HG03139 (cell line): Measurements from ENCODE around the gene DYTN.

ENCODE experiments used
- ATAC-seq: cut with Tn5 transposase; IDR thresholded peaks from one replicate; pipeline ENCODE4 v1.9.1; 2021; ENCODE audit not compliant: unreplicated experiment

The DYTN gene

DNA sequence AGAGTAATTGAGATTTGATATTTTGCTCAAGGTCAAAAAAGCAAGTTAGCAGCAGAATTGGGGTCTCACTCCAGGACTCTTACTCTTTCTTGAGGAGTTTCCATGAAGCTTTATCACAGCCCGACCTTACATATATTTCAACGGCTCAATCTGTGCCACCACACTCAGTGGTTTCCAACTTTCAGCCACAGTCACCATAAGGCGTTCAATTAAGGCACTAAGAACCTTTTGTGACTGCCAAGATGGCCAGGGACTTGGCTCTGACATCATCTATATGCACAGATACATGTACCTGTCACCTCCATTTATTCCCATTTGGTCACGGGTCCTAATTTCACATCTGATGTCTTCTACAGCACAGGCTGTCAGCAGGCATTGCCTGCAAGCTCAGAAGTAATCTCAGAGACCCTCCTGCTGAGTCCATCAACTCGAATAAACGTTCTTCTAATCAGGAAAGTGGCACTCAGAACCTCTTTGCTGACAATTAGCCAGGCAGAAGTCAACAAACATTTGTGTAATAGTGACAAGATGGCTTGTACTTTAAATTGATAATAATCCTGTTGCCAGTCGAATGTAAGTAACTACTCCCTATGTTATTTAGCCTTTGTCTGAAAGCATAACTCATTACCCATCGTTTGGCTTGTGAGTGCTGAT lies 16.1 kb downstream of the DYTN start:
- no peak for ATAC-seq

DNA sequence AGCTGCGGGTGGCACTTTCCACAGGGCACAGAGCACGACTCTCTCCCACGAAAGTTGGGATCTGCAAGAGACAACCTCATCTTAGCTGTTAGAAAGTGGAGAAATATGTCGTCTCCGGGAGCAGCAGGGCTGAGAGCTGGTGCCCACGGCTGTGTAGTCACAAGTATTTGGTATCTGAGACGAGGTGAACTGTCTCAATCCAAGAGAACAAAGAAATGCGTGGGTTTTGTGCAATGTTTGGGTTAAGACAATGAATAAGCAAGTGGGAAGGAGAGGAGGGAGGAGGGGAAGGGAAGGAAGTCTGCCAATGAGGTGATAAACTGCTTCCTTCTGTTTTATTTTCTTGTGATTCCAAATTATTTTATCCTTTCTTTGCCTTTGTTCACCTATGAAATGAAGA lies 18.0 kb downstream of the DYTN start:
- ATAC-seq, result no peak

DNA sequence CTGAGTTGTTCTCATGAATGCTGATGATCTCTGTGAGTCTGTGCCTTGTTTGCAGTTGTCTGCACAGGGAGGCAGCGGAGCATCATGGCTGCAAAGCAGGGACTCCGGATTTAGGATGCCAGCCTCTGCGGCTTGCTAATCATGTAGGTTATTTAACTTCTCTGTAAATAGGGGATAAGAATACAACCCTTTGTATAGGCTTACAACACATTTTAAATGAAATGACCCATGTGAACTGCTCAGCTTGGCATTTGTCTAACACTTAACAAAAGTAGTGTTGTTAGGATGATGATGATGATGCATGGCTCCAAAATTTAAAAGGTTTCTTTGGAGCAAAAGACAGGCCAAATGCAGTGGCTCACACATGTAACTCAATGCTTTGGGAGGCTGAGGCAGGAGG lies 19.4 kb downstream of the DYTN start:
- no peak for ATAC-seq

DNA sequence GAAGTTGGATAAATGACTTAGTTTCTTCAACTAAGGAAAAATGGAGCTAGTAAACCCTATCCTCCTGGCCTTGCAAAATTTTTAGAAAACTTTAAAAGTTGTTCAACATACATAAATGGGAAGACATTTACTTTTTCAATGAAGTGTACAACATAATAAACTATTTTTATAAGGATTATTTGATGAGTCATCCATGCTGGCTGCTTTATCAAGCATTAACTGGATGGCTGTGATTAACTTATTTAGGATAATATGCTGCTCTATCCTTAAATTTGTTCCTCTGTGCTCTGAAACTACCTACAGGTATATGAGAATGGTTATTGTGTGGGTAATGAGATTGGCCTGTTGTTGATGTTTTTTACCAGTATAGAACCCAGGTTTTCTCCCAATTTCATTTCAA lies 21.3 kb downstream of the DYTN start:
- ATAC-seq, result no peak

DNA sequence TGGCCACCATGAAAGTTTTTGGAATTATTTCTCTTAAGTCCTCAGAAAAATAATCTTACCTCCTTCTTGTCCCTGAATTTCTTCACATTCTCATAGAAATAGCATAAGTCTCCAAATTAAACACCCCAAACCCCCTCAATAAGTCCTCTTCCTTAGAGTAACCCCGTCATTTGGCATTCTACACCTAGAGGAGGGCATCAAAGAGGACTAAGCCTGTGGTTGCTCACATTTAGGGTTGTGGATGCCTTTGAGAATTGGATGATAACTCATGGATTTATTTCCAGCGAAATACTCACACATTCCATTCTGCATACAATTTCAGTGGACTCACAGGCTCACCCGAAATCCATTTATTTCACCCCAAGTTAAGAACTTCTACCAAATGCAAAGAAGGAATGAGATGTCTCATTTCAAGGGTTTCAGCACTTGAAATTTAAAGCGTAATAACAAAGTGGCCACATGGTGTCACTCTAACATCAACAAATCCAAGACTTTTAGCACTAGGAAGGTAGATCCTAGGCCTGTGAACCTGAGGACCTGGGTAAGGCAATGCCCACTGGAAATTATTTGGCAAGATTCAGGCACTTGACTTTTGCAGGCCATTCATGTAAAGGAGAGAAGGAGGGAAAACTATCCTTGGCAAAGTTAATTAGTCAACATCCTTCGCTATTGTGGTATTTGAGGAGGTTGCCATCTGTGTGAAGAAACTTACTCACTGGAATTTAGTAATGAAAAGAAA lies 24.6 kb downstream of the DYTN start:
- no peak for ATAC-seq

DNA sequence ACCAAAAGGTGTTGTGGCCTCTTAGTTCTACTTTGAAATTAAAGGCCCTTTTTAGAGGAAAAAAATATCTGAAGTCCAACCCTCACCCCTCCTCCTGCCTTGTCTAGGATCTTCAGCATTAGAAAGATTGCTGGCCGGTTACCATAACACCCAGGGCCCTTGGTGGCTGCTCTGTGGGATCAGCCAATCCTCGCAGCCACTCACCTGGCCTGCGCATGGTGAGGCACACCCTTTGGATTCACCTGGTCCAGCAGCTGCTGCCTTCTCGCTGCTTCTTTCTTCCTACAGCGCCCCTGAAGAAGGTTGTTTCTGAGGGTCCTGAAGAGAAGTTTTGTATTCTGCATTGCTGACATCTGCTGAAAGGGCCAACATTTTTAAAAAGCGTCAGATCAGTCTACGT lies 25.2 kb downstream of the DYTN start:
- ATAC-seq, result no peak

DNA sequence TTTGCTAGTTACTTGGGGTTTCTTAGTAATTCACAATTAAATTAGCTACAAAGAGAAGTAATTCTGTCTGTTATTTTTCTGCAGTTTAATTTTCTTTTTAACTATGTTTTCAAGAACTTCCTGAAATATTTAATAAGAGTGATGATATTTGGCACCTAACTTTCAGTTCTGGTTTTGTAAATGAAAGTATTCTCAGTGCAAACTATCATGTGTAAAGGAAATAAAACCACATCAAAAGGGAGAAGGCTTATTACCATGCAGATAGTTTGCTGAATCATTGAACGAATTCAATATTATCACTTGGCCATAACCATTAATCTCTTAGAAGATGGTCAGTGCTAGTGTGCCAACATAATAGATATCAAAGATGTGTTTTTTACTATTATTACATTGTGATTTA lies 29.2 kb downstream of the DYTN start:
- no peak for ATAC-seq

DNA sequence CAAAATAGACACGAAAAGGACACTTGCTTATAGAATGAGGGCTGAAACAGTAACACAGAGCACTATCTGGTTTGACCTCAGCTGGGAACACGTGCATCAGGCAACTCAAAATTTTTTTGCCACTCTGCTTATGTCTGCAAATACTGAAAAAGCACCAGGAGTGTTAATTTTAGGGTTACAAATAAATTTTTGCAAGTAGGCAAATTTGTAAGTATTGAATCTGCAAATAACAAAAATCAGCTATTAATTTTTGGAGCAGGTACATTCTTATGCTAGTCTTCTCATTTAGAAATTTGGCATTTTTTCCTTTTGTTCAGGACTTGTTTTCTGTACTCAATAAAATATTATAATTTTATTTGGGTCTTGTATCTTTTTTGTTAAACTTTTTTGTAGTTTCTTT lies 29.7 kb downstream of the DYTN start:
- ATAC-seq, result no peak

DNA sequence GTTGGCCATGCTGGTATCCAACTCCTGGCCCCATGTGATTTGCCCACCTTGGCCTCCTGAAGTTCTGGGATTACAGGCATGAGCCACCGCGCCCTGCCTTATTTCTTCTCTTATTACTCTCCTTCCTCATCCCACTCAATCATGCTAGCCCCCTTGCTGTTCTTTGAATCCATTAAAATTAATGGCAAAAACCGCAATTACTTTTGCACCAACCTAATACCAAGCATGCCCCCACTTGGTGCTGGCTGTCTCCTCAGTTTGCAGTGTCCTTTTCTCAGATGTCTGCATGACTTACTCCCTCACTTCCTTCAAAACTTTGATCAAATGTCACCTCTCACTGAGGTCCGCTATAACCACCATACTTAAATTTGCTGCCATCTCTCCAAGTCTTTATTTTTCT lies 34.6 kb downstream of the DYTN start:
- no peak for ATAC-seq

DNA sequence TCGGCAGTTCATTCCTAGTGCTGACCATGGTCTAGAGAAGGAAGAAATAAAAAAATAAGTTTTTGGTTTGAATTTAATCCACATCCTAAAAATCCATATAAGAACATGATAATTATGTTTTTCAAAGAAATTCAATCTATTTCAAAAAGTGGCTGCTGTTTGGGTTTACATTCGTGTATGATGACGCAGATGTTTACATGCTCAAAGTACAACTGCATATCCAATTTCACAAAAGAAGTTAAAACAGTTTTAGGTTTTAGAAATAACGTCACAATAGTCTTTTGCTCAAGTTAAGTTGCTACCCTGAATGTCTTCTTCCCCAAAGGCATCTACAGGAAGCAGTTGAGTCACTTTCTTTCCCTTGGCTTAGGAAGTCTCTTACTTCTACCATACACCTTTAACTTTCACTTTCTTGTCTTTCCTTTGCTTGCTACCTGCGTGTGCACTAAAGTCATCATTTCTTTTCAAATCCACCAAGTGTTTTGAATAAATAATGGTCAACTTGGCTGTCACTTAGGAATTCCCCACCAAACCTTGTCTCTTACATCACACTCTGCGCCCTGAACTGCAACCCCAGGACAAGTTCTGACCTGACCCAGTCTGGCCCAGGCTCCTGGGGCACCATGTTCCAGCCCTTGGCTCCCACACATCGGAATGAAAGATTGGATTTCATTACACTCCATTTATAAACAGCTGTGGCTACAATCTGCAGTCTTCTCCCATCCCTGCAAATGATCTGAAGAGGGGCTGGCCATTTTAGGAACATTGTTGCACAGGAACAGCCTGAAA lies 47.5 kb downstream of the DYTN start:
- ATAC-seq, result no peak

DNA sequence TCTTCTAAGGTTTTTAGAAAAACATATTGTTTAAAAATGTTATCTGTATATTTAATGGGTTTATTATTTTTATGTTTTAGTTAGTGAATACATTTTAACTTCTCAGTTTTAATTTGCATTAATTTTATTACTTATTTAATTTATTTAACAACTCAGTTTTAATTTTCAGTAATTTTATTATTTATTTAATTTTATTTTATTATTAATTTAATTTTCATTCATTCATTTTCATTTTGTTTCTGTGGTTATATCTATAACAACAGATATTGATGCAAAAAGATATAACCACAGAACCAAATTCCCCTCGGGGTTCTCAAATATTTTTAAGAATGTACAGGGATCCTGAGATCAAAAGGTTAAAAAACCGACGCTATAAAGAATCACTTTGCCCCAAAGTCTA lies 52.9 kb downstream of the DYTN start:
- no peak for ATAC-seq

DNA sequence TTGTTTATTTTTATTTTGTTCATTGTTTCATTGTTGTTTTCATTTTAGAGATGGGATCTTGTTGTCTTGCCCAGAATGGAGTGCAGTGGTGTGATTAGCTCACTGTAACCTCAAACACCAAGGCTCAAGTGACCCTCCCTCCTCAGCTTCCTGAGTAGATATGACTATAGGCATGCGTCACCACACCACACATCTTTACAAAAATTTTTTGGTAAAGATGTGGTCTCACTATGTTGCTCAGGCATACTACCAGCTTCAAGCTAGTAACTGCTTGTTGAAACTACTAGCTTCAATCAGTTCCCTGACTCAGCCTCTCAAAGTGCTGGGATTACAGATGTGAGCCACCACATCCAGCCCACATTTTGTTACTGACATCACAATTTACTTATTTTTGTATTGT lies 61.1 kb downstream of the DYTN start:
- ATAC-seq, result no peak

DNA sequence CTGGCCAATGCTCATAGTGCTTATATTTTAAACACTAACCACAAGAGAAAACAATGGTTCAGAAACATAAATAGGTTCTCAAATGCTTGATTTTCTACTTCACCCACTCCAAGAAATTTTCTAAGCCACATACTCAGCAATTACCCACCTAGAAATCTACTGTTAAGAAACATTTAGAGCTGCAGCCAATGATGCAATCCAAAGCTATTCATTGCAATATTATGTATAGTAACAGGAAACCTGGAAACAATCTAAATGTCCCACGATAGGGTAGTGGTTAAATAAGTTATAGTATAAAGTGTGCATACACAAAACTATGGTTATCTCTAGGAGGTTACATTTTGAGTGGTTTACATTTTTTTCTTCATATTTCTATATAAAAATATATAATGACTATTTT lies 70.2 kb downstream of the DYTN start:
- ATAC-seq, result no peak

DNA sequence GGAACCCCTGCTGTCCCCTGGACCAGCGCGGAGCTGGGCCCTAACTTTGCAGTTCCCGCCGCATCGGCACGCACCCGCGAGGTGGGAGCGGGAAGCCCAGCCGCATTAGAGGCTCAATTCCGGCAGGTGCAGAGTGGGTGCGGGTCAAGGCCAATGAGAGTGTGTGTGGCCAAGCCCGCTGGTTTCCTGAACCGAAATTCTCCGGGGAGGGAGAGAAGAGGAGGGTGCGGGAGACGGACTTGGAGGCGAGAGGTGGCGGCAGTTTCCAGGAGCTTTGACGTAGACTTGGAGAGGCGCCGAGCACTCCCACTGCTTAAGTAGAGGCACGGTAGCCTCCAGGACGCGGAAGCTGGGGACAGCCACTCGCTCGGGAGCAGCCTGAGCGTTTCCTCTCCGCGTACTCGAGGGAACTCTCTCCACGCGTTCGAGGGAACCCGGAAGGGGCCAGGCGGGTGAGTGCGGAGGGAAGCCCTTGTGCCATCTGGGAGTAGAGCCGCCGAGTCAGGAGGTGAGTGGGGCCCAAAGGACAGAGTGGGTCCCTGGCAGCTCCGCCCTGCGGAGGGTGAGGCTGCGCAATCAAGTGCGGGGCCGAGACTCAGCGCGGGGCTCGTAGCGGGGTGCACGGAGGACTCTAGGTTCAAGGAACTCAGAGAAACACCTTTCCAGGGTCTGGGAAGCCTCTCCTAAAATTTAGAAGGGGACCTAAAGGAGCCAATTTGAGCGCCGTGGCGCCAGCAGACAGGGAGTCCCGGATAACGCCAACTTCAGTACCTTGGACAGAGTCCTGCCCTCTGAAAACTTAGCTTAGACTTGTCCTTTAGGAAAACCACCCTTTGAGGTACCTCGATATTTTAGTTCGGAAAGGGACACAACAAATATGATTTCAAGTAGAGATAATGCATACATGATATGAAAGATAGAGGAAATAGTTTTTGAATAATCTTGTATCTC lies 75.8 kb downstream of the DYTN start, which contains the start of gene FAM237A:
TSS of gene FAM237A (plus strand) at position 413 of the 951 bp plus-strand sequence. CDS start 1,750 bp downstream, outside the sequence.
- no peak for ATAC-seq

DNA sequence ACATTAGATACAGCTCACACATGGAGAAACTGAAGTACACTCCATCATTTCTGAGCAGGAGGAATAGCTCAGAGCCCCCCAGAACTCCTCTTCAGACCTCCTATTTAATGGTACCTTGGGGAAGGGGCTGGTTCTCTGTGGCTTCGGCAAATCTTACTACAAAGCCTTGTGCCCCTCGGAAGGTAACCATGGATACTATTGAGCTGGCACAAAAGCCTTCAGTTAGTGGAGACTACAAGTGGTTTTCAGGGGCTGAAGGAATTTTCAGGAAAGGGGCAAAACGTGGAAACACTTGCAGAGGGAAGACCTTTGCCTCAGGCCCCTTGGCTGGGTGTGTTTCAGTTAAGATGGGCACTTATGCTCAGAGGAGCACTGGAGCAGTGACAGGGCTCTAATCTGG lies 77.0 kb downstream of the DYTN start:
- no peak for ATAC-seq

DNA sequence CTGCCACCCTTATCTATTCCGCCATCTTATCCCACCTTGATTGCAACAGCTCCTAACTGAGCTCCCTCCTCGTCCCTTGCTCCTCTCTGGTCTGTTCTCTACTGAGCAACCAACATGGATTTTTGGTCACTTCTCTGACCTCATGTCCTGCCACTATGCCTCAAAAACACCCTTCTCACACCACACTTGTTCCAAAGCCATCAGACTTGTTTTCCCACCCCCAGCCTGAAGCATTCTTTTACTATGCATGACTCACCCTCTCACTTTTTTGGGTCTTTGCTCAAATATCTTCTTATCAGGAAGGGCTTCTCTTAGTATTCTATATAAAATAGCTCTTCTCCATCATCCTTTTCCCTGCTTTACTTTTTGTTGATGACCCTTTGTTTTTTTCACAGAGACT lies 78.6 kb downstream of the DYTN start:
- no peak for ATAC-seq

DNA sequence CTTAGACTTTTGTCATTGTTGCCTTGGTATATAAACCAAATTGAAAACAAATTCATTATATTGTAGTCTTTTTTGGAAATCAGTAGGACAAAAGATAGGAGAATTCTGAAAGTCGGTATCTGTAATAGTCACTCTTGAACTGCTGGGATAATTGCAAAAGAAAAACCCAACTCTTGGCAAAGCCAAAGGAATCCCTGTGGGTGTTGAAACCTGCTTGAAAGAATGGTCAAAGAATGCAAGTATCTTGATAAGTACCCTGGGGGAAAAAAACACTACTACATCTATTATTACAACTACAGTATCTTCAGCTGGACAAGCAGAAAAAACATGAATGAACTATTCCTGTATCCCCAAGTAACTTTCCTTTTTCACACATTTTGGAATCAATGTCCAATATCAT lies 83.2 kb downstream of the DYTN start:
- no peak for ATAC-seq

DNA sequence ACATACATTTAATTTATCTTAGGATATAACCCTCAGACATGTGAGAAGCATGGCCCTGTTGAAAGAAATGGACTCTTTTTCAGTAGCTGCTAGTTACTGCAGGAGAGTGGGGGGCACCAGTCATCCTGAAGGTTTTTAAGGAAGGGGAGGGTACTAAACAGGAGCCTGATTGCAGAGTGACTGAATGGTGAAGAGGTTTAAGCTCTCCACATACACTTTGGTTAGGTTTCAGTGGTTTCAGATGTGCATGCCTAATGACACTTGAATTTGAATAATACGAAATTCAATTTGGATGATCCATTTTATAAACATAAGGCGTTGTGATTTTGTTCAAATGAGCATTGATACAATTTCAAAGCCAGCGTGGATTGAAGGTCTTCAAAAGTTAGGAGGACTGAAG lies 86.9 kb downstream of the DYTN start:
- no peak for ATAC-seq

DNA sequence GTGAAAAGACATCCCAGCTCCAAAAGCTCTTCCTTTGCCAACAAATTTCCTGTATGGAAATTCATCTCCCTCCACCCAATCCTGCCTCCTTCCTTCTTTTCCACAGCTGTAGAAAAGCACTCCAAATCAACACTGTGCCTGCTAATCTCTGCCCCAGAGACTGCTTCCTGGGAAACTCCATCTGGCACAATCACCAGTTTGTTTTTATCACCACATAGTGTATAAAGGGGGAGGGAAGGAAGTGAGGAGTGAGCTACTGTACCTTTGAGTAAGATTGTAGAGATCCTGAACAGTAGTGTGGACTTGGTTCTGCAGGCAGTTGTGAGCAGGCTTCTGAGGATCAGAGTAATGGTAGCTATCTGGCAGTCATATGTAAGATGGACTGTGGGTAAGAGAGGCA lies 90.6 kb downstream of the DYTN start:
- ATAC-seq, result no peak

DNA sequence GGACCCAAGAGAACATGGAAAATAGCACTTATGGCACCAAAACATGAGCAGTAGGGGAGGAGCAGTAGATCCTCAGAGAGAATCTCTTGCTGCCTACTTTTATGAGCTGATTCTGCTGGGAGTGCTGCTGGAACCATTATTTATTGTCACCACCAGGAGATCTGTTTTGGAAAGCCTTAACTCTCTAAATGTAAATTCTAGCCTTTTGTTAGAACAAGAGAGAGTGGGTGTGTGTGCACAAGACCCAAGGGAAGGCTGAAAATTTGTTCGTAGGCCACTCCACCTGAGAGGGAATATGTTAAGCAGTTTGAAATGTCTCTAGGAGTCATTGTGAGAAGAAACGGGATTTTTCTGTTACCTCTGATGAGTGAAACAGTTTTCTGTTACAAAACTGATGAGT lies 92.1 kb downstream of the DYTN start:
- ATAC-seq, result no peak

DNA sequence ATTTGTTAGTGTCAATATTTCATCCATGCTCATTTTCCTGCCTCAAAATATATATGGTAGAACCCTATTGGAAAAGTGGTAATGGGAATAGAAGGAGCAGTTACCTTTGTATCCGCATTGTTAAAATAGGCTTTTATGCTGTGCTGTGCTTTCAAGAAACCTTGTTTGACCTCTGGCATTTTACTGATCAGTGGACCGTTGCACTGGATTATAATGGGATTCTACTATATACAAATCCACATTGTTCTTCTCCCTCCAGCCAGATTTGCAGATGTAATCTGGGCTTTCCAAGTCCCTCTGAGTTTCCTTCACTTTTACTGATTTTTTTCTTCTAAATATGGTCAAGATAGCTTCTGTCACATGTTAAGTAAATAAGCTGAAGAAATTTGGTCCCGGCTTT lies 99.2 kb downstream of the DYTN start:
- no peak for ATAC-seq
